GM12878 (cell line): ENCODE measurements around the gene RAD54L2. TPM values are rescaled to one million over a fixed set of nuclear protein-coding genes. Genes with fewer than 3 reads are reported as not detected.

Experiments used
- ASH2L ChIP-seq: fragments of 300-600, 200-600 bp; sonication (generic); IDR thresholded peaks from 2 replicates; pipeline ENCODE4 v1.6.1; 2017; ENCODE audit warnings: low read depth, mild to moderate bottlenecking, borderline replicate concordance
- BHLHE40 ChIP-seq, 2 experiments: fragments of 450-650 bp in 1 of 2; IDR thresholded peaks; 2 replicates each; pipeline ENCODE4 v1.6.1; 2011 to 2017; ENCODE audit warnings: low read depth in 2 of 2, borderline replicate concordance in 1 of 2, improper control_type of control experiment in 1 of 2, low read length in 1 of 2, mild to moderate bottlenecking in 1 of 2
- NR2F1 ChIP-seq: fragments of 450-650 bp; conservative IDR thresholded peaks from 2 replicates; pipeline ENCODE4 v1.6.1; 2017; ENCODE audit warnings: mild to moderate bottlenecking
- PAX5 ChIP-seq: IDR thresholded peaks from 2 replicates; pipeline ENCODE4 v1.6.1; 2011; ENCODE audit warnings: low read depth, low read length, borderline replicate concordance
- SRF ChIP-seq, 2 experiments: IDR thresholded peaks; 2 replicates each; pipeline ENCODE4 v1.6.1; 2011; ENCODE audit warnings: low read depth in 2 of 2, low read length in 2 of 2, mild to moderate bottlenecking in 1 of 2, moderate library complexity in 1 of 2
- STAT3 ChIP-seq: IDR thresholded peaks from 2 replicates; pipeline ENCODE4 v1.6.1; 2011; ENCODE audit warnings: low read depth, low read length, improper control_type of control experiment
- TAF1 ChIP-seq: IDR thresholded peaks from 2 replicates; pipeline ENCODE4 v1.6.1; 2011; ENCODE audit warnings: mild to moderate bottlenecking, low read depth, low read length, borderline replicate concordance
- WRNIP1 ChIP-seq: IDR thresholded peaks from 2 replicates; pipeline ENCODE4 v1.6.1; 2011; ENCODE audit warnings: low read depth, low read length, improper control_type of control experiment, borderline replicate concordance
- polyA plus RNA-seq, 11 experiments: library from polyadenylated mRNA; depleted of rRNA in 4 of 11; unstranded in 6 of 11; stranded (reverse) in 5 of 11; fragments of >200 nt; fragmentation: Nextera tagmentation in 4 of 11; fragmentation: Illumina TruSeq in 1 of 11; extraction: Ambion mirVana in 4 of 11; extraction: Trizol in 1 of 11; gene quantifications; 1 replicate in 1 of 11; 2 replicates in 10 of 11; pipeline versions ENCODE4 v1.2.1 to v1.2.3, GENCODE V29; 2011 to 2016; ENCODE audit warnings: inconsistent platforms in 2 of 11, missing spikeins in 2 of 11, low read depth in 1 of 11
- total RNA-seq, 4 experiments: library from RNA; depleted of rRNA in 3 of 4; stranded (reverse); fragments of >200 nt in 3 of 4; fragmentation: Illumina TruSeq in 1 of 4; extraction: Trizol in 1 of 4; gene quantifications; 2 replicates each; pipeline versions ENCODE4 v1.2.1 to v1.2.3, GENCODE V29; 2013 to 2021
- TF ChIP-seq, protein P1 (sequence below): fragments of 450-650 bp; IDR thresholded peaks from 2 replicates; pipeline ENCODE4 v1.6.1; 2018; ENCODE audit warnings: borderline replicate concordance, mild to moderate bottlenecking; ENCODE audit not compliant: partially characterized antibody
- TF ChIP-seq, protein P2 (sequence below): IDR thresholded peaks from 2 replicates; pipeline ENCODE4 v1.6.1; 2011; ENCODE audit warnings: low read depth, mild to moderate bottlenecking, low read length, moderate library complexity, borderline replicate concordance; ENCODE audit errors: extremely low read depth
- TF ChIP-seq, protein P3 (sequence below): fragments of 450-650 bp; IDR thresholded peaks from 2 replicates; pipeline ENCODE4 v1.6.1; 2016; ENCODE audit warnings: mild to moderate bottlenecking
- TF ChIP-seq, protein P4 (sequence below): fragments of 450-650 bp; formaldehyde crosslinking; IDR thresholded peaks from 2 replicates; pipeline ENCODE4 v1.4.0; 2020; ENCODE audit warnings: mild to moderate bottlenecking, moderate library complexity
- TF ChIP-seq, protein P5 (sequence below): IDR thresholded peaks from 2 replicates; pipeline ENCODE4 v1.6.1; 2012; ENCODE audit warnings: low read depth, low read length, improper control_type of control experiment
- TF ChIP-seq, protein P6 (sequence below): IDR thresholded peaks from 2 replicates; pipeline ENCODE4 v1.6.1; 2011; ENCODE audit warnings: low read depth, low read length, improper control_type of control experiment, borderline replicate concordance

The RAD54L2 gene
- total and polyA plus RNA-seq, 10 of the 15 experiments (the other 5 are each of a cell fraction or from before 2014, with no cell fraction given) = 2.2 to 23.8 (median 11.1) TPM

DNA sequence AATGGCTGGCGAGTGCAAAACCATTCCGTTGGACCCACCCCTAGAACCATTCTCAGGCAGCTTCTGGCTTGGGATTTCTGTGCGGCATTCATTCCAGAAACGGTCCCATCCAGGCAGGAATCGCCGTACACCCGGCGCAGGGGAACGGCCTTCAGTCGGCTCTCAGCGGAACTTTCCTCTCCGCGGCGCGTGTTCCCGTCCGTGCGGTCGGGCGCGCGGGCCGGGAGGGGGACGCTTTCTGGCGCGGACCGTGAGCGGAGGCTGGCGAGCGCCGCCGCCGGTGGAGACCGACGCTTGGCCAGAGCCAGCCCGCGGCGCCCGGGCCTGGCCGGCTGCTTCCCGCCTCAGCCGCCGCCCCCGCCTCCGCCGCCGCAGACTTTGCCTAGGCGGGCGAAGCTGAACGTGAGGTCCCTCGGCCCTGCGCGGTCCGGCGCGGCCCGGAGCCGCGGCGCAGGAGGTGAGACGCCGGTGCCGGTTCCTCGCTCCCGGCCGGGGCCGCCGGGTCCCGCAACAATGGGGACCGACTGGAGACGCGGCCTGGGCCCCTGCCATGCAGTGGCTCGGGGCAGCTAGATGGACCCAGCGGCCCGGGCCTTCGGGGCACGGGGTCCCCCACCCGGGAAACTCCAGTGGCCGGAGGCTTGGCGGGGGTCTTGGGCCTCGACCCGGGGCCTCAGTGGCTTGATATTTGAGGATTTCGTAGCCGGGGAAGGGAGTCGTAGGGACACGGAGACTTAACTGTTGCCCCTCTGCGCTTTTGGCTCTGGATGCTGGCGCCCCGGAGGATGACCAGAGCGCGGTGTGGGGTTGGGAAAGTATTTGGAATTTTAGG lies at the start of gene RAD54L2 (continued):
- TF ChIP-seq SRF (IDR thresholded peaks at IDR 0.05; ENCODE audit: low read depth in 2 of 2, low read length in 2 of 2) = peak; percentile 59 to 93; a peak in 3 of 4 replicates
- TF ChIP-seq BHLHE40 (IDR thresholded peaks at IDR 0.05; ENCODE audit: borderline replicate concordance in 1 of 2, low read depth in 2 of 2, low read length in 1 of 2) = peak; percentile 72 to 89
- TF ChIP-seq, protein P1, sequence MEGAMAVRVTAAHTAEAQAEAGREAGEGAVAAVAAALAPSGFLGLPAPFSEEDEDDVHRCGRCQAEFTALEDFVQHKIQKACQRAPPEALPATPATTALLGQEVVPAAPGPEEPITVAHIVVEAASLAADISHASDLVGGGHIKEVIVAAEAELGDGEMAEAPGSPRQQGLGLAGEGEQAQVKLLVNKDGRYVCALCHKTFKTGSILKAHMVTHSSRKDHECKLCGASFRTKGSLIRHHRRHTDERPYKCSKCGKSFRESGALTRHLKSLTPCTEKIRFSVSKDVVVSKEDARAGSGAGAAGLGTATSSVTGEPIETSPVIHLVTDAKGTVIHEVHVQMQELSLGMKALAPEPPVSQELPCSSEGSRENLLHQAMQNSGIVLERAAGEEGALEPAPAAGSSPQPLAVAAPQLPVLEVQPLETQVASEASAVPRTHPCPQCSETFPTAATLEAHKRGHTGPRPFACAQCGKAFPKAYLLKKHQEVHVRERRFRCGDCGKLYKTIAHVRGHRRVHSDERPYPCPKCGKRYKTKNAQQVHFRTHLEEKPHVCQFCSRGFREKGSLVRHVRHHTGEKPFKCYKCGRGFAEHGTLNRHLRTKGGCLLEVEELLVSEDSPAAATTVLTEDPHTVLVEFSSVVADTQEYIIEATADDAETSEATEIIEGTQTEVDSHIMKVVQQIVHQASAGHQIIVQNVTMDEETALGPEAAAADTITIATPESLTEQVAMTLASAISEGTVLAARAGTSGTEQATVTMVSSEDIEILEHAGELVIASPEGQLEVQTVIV = no peak
- TF ChIP-seq WRNIP1 = no peak
- TF ChIP-seq ASH2L = peak; percentile 84; the same call in 1 of the 2 replicates
- TF ChIP-seq, protein P2, sequence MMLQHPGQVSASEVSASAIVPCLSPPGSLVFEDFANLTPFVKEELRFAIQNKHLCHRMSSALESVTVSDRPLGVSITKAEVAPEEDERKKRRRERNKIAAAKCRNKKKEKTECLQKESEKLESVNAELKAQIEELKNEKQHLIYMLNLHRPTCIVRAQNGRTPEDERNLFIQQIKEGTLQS = no peak
- peak; percentile 97 for TF ChIP-seq TAF1
- TF ChIP-seq, protein P3, sequence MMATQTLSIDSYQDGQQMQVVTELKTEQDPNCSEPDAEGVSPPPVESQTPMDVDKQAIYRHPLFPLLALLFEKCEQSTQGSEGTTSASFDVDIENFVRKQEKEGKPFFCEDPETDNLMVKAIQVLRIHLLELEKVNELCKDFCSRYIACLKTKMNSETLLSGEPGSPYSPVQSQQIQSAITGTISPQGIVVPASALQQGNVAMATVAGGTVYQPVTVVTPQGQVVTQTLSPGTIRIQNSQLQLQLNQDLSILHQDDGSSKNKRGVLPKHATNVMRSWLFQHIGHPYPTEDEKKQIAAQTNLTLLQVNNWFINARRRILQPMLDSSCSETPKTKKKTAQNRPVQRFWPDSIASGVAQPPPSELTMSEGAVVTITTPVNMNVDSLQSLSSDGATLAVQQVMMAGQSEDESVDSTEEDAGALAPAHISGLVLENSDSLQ = 0 out of 2 replicates have a peak, but pooled peaks have one; percentile 22
- TF ChIP-seq NR2F1 = peak; percentile 71
- no peak for TF ChIP-seq STAT3
- TF ChIP-seq, protein P4, sequence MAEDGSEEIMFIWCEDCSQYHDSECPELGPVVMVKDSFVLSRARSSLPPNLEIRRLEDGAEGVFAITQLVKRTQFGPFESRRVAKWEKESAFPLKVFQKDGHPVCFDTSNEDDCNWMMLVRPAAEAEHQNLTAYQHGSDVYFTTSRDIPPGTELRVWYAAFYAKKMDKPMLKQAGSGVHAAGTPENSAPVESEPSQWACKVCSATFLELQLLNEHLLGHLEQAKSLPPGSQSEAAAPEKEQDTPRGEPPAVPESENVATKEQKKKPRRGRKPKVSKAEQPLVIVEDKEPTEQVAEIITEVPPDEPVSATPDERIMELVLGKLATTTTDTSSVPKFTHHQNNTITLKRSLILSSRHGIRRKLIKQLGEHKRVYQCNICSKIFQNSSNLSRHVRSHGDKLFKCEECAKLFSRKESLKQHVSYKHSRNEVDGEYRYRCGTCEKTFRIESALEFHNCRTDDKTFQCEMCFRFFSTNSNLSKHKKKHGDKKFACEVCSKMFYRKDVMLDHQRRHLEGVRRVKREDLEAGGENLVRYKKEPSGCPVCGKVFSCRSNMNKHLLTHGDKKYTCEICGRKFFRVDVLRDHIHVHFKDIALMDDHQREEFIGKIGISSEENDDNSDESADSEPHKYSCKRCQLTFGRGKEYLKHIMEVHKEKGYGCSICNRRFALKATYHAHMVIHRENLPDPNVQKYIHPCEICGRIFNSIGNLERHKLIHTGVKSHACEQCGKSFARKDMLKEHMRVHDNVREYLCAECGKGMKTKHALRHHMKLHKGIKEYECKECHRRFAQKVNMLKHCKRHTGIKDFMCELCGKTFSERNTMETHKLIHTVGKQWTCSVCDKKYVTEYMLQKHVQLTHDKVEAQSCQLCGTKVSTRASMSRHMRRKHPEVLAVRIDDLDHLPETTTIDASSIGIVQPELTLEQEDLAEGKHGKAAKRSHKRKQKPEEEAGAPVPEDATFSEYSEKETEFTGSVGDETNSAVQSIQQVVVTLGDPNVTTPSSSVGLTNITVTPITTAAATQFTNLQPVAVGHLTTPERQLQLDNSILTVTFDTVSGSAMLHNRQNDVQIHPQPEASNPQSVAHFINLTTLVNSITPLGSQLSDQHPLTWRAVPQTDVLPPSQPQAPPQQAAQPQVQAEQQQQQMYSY (CRISPR knock-in tag) = no peak
- TF ChIP-seq PAX5 = peak; percentile 47; the same call in 1 of the 2 replicates
- TF ChIP-seq, protein P5, sequence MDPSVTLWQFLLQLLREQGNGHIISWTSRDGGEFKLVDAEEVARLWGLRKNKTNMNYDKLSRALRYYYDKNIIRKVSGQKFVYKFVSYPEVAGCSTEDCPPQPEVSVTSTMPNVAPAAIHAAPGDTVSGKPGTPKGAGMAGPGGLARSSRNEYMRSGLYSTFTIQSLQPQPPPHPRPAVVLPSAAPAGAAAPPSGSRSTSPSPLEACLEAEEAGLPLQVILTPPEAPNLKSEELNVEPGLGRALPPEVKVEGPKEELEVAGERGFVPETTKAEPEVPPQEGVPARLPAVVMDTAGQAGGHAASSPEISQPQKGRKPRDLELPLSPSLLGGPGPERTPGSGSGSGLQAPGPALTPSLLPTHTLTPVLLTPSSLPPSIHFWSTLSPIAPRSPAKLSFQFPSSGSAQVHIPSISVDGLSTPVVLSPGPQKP = peak; percentile 54; the same call in 1 of the 2 replicates
- TF ChIP-seq, protein P6, sequence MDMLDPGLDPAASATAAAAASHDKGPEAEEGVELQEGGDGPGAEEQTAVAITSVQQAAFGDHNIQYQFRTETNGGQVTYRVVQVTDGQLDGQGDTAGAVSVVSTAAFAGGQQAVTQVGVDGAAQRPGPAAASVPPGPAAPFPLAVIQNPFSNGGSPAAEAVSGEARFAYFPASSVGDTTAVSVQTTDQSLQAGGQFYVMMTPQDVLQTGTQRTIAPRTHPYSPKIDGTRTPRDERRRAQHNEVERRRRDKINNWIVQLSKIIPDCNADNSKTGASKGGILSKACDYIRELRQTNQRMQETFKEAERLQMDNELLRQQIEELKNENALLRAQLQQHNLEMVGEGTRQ = no peak
